Measurements from ENCODE around the gene GLI3.

- TF ChIP-seq CTCF (IDR thresholded peaks at IDR 0.05) (no peak), POLR2A (IDR thresholded peaks at IDR 0.05) (no peak)
Measured at GRCh38 chr7:41978858-41979257, 258.2 kb downstream of the GLI3 start.
